ENCODE data around the gene PIKFYVE.

The PIKFYVE gene

GRCh38 chr2:208265371-208265800 lies 669 bp upstream of the PIKFYVE start:
- Histone ChIP-seq H3K4me3 (ENCODE audit: low read depth, low read length) (peak overlapping the region; percentile 82), H3K27ac (ENCODE audit: extremely low read depth, low read depth, low read length) (peak overlapping the region; percentile 82), H3K4me1 (ENCODE audit: control insufficient read depth, insufficient read depth, low read length) (no peaks in the 10 kb centered on the region; the same call in 1 of the 2 replicates), H3K36me3 (ENCODE audit: control insufficient read depth in 2 of 2, insufficient read depth in 1 of 2, low read length in 2 of 2) (no peaks in the 10 kb centered on the region), H3K9me3 (ENCODE audit: control insufficient read depth, insufficient read depth, low read depth, low read length) (no peaks in the 10 kb centered on the region)
- CTCF ChIA-PET: interaction anchor here (0.7 to 2.8 kb wide), 4 partner anchors 10 to 164 kb away, joined by 3 to 17 read pairs (median 6); partner anchors contain the start of gene IDH1
- peak; percentile 66 for TF ChIP-seq ZBTB44 (tag by site-specific recombination; IDR thresholded peaks at IDR 0.05)
- TF ChIP-seq GLIS1 (tag by site-specific recombination; IDR thresholded peaks at IDR 0.05): no peak
- TF ChIP-seq SP3 (tag by site-specific recombination; IDR thresholded peaks at IDR 0.05): no peak
- TF ChIP-seq ZNF529 (tag by site-specific recombination; IDR thresholded peaks at IDR 0.05; ENCODE audit: insufficient replicate concordance): no peak
- no peak for TF ChIP-seq ZBTB20 (tag by site-specific recombination; IDR thresholded peaks at IDR 0.05)
- no peak for TF ChIP-seq ZNF324 (tag by site-specific recombination; IDR thresholded peaks at IDR 0.05)
- TF ChIP-seq ATF2 (tag by site-specific recombination; IDR thresholded peaks at IDR 0.05; ENCODE audit: low read depth): no peak
- no peak for TF ChIP-seq GLI2 (tag by site-specific recombination; IDR thresholded peaks at IDR 0.05; ENCODE audit: borderline replicate concordance, low read depth)
- TF ChIP-seq FEZF1 (tag by site-specific recombination; IDR thresholded peaks at IDR 0.05): no peak
- 0 out of 2 replicates have a peak, but pooled peaks have one; percentile 6 for TF ChIP-seq ZNF664 (tag by site-specific recombination; IDR thresholded peaks at IDR 0.05)
- no peak for TF ChIP-seq ZSCAN18 (tag by site-specific recombination; IDR thresholded peaks at IDR 0.05)
- TF ChIP-seq ZFP37 (tag by site-specific recombination; IDR thresholded peaks at IDR 0.05): no peak
- no peak for TF ChIP-seq ZSCAN16 (tag by site-specific recombination; IDR thresholded peaks at IDR 0.05)
- no peak for TF ChIP-seq ZBTB26 (tag by site-specific recombination; optimal IDR thresholded peaks at IDR 0.05)
- TF ChIP-seq ZNF449 (tag by site-specific recombination; IDR thresholded peaks at IDR 0.05): peak; percentile 61; the same call in 1 of the 2 replicates
- POLR2A ChIA-PET: interaction anchor here (1.0 to 2.8 kb wide), 2 partner anchors 9 to 11 kb away, joined by 5 to 41 read pairs; partner anchors contain the start of gene IDH1

- Histone ChIP-seq H3K4me1 (ENCODE audit: control insufficient read depth, insufficient read depth, low read length) (no peaks in the 10 kb centered on the region; the same call in 1 of the 2 replicates), H3K27ac (ENCODE audit: extremely low read depth, low read depth, low read length) (peak overlapping the region; percentile 82), H3K4me3 (ENCODE audit: low read depth, low read length) (peak overlapping the region; percentile 82), H3K36me3 (ENCODE audit: control insufficient read depth in 2 of 2, insufficient read depth in 1 of 2, low read length in 2 of 2) (peaks cover 3 to 4% of the 10 kb centered on the region in 2 experiments), H3K9me3 (ENCODE audit: control insufficient read depth, insufficient read depth, low read depth, low read length) (no peaks in the 10 kb centered on the region)
- CTCF ChIA-PET: interaction anchor here (0.6 to 2.8 kb wide), 3 partner anchors 11 to 165 kb away, joined by 4 to 17 read pairs (median 4); partner anchors contain the start of gene IDH1
- TF ChIP-seq ZNF776 (tag by site-specific recombination; IDR thresholded peaks at IDR 0.05; ENCODE audit: borderline replicate concordance): no peak
- no peak for TF ChIP-seq ZFP37 (tag by site-specific recombination; IDR thresholded peaks at IDR 0.05)
- no peak for TF ChIP-seq ZNF311 (tag by site-specific recombination; IDR thresholded peaks at IDR 0.05; ENCODE audit: borderline replicate concordance)
- no peak for TF ChIP-seq ZNF16 (tag by site-specific recombination; IDR thresholded peaks at IDR 0.05; ENCODE audit: low read depth)
- no peak for TF ChIP-seq OVOL3 (tag by site-specific recombination; IDR thresholded peaks at IDR 0.05)
- no peak for TF ChIP-seq REST (tag by site-specific recombination; IDR thresholded peaks at IDR 0.05)
- TF ChIP-seq ZNF354C (tag by site-specific recombination; IDR thresholded peaks at IDR 0.05; ENCODE audit: borderline replicate concordance, low read depth): no peak
- TF ChIP-seq ZNF664 (tag by site-specific recombination; IDR thresholded peaks at IDR 0.05): no peak
- no peak for TF ChIP-seq ZFP3 (tag by site-specific recombination; IDR thresholded peaks at IDR 0.05; ENCODE audit: low read depth)
- TF ChIP-seq OSR2 (tag by site-specific recombination; IDR thresholded peaks at IDR 0.05): no peak
- POLR2A ChIA-PET: interaction anchor here (0.9 to 2.8 kb wide), 5 partner anchors 8 to 556 kb away, joined by 3 to 41 read pairs (median 3); partner anchors contain the start of gene IDH1
These were observed 468 bp downstream of the PIKFYVE start for GRCh38 chr2:208266553-208266893.
